Omental fat pad (tissue), 4 donors: ENCODE measurements around the gene SH3TC1. TPM values are rescaled to one million over a fixed set of nuclear protein-coding genes. Genes with fewer than 3 reads are reported as not detected.

Experiments
- ATAC-seq: fragments of 150-250 bp; one replicate; pipeline ENCODE4 v1.9.1; 2016; ENCODE audit warnings: mild to moderate bottlenecking, moderate library complexity; ENCODE audit not compliant: low FRiP score
- DNase-seq: peaks from one replicate; pipeline ENCODE4 v3.0.0-alpha.2; 2019; ENCODE audit warnings: low spot score
- total RNA-seq, 4 donors: library from RNA; depleted of rRNA; stranded (reverse); fragments of >200 nt; gene quantifications; one replicate each; pipeline ENCODE4 v1.1.0, GENCODE V29; 2016
- TF ChIP-seq, protein P1 (sequence below), 3 donors: fragments of 450-650 bp; IDR thresholded peaks; one replicate each; pipeline ENCODE4 v1.5.1; 2016 to 2017; ENCODE audit warnings: antibody characterized with exemption in 3 of 3, mild to moderate bottlenecking in 3 of 3, moderate library complexity in 2 of 3

Gene SH3TC1
- total RNA-seq, 4 donors from 2014 or later: 23.0 to 70.3 (median 29.1) TPM

DNA sequence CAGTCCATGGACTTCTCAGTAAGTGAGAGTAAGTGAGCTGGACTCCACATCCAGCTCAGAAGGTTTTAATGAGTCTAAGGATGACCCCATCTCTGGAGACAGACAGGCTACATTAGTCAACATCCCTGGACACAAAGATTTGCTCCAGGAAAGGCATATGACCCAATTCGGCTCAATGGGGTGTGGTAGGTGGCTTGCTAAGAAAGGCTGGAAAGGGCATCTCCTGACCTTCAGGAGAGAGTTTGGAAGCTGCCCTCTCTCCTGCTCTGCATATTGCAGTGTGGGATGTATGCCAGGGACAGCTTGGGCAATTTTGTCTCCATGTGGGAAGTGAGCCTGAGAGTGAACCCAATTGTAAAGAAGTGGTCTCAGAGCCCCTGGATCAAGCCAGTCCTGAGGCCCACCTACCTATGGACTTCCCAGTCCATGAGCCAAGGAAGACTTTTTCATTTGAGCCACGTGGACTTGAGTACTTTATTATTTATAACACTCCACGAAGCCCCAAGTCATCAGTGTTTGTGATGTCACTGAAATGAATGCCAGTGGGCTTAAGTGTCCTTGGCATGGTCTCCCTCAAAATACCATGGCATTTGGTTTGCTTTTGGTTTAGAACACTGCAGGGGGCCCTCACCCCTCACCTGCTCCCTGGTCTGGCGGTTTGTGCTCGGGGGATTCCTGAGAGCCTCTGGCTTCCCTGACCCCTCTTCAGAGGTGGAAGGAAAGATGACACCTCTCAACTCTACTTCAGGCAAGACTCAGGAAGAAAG, 30.1 kb upstream of the SH3TC1 start:
- no peak for ATAC-seq
- no peak for DNase-seq
- TF ChIP-seq, protein P1, sequence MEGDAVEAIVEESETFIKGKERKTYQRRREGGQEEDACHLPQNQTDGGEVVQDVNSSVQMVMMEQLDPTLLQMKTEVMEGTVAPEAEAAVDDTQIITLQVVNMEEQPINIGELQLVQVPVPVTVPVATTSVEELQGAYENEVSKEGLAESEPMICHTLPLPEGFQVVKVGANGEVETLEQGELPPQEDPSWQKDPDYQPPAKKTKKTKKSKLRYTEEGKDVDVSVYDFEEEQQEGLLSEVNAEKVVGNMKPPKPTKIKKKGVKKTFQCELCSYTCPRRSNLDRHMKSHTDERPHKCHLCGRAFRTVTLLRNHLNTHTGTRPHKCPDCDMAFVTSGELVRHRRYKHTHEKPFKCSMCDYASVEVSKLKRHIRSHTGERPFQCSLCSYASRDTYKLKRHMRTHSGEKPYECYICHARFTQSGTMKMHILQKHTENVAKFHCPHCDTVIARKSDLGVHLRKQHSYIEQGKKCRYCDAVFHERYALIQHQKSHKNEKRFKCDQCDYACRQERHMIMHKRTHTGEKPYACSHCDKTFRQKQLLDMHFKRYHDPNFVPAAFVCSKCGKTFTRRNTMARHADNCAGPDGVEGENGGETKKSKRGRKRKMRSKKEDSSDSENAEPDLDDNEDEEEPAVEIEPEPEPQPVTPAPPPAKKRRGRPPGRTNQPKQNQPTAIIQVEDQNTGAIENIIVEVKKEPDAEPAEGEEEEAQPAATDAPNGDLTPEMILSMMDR (IDR thresholded peaks at IDR 0.05): no peak

DNA sequence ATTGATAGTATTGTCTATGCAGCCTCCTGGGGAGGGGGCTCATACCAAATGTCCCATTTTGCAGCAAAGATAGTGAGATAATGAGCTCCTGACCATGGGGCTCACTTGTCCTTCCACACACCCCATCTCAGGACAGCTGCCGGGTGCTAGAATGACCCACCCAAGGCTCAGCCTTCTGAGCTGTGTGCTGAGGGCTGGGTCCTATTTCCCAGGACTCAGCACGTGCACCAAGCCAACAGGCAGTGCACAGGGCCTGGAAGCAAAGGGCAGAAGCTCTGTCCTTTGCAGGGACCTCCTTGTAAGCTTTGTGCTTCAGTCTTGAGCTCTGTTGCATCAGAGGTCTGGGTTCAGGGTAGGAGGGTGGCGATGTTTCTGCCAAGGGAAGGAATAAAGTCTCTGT, 29.3 kb upstream of the SH3TC1 start:
- ATAC-seq: no peak
- no peak for DNase-seq
- TF ChIP-seq, protein P1 (IDR thresholded peaks at IDR 0.05): no peak

DNA sequence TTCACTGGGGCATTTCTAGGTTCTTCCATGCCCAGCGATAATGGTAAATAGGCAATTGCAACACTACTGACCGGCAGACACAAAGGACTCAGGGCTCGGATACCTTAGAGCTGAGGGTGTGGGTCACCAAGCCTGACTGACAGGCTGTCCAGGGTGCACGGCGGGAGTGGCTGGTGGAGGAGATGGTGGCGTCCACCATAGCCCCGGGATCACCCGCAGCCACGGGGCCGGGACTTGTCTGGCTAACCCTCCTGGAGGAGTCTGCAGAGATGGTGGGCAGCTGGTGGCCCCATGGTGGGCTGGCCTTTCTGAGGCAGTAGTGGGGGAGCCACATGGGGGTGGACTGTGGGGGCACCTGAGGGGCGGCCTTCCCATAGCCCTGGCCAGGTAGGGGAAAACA, 28.7 kb upstream of the SH3TC1 start:
- no peak for ATAC-seq
- TF ChIP-seq, protein P1 (IDR thresholded peaks at IDR 0.05): no peak
- DNase-seq: no peak

DNA sequence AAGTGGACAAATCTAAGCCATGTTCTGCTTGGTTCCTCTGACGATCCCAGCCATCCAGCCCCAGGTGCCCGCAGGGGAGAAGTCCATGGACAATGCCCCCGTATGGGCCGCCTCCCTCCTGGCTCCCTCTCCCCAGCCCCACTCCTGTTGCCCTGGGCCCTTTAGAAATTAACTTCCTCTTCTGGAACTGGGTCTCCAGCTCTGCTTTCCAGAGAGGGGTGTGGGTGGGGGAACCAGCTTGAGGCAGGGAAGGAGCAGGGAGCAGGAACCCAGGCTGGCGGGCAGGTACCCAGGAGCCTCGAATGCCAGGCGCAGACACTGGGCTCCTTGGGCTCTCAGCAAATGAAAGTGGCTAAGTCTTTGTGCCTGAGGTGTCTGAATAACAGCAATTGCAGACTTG, 27.8 kb upstream of the SH3TC1 start:
- DNase-seq (no peak), ATAC-seq (no peak)
- TF ChIP-seq, protein P1 (IDR thresholded peaks at IDR 0.05): no peak

DNA sequence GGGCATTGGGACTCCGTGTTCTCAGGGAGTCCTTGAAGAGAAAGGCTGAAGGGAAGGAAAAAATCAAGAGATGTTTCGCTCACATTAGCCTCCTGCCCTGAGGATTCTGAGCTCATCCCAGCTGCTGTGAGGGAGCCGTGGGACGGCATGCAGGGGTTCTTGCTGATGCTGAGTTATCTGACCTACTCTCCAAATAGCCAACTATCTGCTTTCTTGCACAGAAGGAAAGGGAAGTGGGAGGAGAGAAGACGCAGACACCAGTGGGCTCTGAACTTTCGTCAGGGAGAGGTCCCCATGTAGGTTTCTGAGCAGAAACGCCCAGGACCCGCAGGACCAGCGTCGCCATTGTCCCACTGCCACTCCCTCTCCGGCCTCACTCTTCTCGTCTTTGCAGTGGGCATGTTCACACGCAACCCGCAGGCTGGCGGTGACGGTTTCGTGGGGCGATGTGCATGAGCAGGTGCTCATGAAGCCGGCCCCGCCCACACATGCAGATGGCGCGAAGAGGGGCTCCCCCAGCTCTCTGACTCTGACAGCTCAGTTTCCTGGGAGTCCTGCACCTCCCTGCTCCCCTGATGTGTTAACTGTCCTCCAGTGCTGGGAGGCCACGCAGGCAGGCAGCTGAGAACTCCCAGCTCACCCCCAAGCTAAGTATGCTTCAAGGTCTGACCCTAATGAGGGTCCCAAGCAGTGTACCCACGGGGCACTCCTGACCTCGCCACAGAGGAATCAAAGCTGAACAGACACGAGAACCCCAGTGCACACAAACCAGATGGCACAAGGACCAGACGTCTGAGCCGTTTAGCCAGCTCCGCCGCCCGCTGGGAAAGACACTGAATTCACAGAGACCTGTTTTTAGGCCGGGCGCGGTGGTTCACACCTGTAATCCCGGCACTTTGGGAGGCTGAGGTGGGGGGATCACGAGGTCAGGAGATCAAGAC, 26.8 kb upstream of the SH3TC1 start:
- ATAC-seq (no peak), DNase-seq (no peak)
- TF ChIP-seq, protein P1 (IDR thresholded peaks at IDR 0.05): no peak

DNA sequence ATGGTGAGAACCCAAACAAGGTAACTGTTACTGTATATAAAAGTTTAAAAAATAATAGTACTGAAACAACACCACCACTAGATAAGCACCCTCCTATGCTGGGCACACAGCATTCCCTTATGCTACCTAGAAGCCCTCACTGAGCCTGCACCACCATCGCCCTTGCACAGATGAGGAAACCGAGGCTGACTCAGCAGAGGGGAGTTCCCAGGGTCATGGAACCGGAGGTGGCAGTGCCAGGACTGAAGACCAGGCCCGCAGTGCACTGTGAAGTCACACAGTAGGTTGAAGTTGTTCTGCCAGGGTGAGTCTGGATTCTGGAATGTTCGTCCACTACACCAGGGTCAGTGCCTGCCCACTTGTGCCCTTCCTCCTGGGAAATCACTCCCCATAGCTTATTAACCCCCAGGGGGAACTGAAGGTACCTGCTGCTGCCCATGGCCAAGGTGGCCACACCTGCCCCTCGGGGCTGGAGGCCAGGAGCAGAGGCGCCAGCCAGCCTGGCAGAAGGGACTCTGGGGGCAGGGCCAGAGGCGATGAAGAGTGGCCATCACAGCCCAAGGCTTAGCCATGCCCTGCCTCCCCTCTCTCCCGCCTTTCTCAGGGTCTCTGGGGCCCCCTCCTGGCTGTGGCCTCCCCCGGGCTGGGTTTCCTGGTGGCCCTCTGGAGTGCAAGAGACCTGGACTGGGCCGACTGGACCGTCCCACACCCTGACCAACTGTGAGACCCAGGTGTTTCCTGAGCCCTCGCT, 25.4 kb upstream of the SH3TC1 start:
- ATAC-seq (no peak), DNase-seq (no peak)
- TF ChIP-seq, protein P1 (IDR thresholded peaks at IDR 0.05): no peak
